Transverse colon (tissue), 4 donors: ENCODE data around the gene CPTP.

Experiments
- CTCF ChIP-seq, 5 experiments: fragments of 200-600 bp in 3 of 5; fragments of 450-650 bp in 2 of 5; sonication (generic) in 3 of 5; IDR thresholded peaks; 1 replicate in 2 of 5; 2 replicates in 3 of 5; pipeline ENCODE4 v1.5.1; 2016 to 2017; ENCODE audit warnings: antibody characterized with exemption in 5 of 5, inconsistent platforms in 3 of 5, mild to moderate bottlenecking in 2 of 5, moderate library complexity in 1 of 5
- EP300 ChIP-seq: sonication (generic); formaldehyde crosslinking; IDR thresholded peaks from one replicate; pipeline ENCODE4 v1.6.1; 2017; ENCODE audit warnings: antibody characterized with exemption, low read depth
- POLR2A ChIP-seq: fragments of 450-650 bp; IDR thresholded peaks from one replicate; pipeline ENCODE4 v1.6.1; 2016; ENCODE audit warnings: antibody characterized with exemption, mild to moderate bottlenecking, moderate library complexity
- POLR2AphosphoS5 ChIP-seq, 3 donors: sonication (generic); formaldehyde crosslinking; IDR thresholded peaks; one replicate each; pipeline ENCODE4 v1.6.1; 2016; ENCODE audit warnings: antibody characterized with exemption in 3 of 3

GRCh38 chr1:1326075-1326605 is 1.5 kb downstream of the CPTP start:
- no peak for TF ChIP-seq CTCF (IDR thresholded peaks at IDR 0.05)
- TF ChIP-seq POLR2A, result no peak
- no peak for TF ChIP-seq POLR2AphosphoS5 (IDR thresholded peaks at IDR 0.05)
- no peak for TF ChIP-seq EP300
